DOHH2 (cell line): ENCODE results near the gene PHF21B.

Source experiments
- EZH2phosphoT487 ChIP-seq: fragments of 200-600 bp; sonication (generic); IDR thresholded peaks from 2 replicates; pipeline ENCODE4 v1.6.1; 2017; ENCODE audit warnings: borderline replicate concordance, mild to moderate bottlenecking, antibody characterized with exemption, low read length, moderate library complexity, mixed read lengths
- TF ChIP-seq, protein P1 (sequence below): fragments of 200-600 bp; sonication (generic); IDR thresholded peaks from one replicate; pipeline ENCODE4 v1.5.1; 2014; ENCODE audit warnings: antibody characterized with exemption, mild to moderate bottlenecking, low read depth, low read length; ENCODE audit not compliant: poor library complexity, severe bottlenecking

DNA sequence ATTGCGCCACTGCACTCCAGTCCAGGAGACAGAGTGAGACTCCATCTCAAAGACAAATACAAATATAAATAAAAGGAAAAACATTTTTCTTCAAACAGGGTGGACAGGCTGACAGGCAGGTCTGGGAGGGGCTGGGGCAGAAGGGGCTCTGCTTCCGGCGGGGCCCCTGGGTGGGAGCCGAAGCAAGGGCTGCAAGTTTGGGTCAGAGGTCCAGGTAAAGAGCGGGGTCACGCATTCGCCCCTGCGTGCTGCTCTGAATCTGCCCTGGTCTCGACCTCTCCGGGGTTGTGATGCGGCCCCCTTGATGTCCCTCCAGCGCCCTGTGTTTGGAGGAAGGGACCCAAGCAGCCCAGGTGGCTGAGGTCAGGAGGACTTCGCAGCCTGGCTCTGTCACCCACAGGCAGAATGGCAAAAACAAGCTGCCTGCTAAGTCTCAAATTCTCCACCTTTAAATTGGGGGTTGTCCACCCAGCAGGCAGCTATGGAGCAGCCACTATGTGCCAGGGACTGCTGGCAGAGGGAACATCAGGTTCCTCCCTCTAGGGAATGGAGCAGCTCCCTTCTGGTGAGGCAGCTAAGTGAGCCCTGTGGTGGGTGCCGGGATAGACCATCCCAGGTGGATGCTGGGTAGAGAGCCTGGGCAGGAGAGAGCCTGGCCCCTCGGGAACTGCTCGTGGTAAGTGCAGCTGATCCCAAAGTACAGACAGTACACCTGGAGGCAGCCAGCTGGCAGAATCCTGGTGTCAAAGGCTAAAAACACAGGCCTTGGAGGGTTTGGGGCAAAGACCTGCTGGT is 10.3 kb upstream of the PHF21B start:
- TF ChIP-seq, protein P1, sequence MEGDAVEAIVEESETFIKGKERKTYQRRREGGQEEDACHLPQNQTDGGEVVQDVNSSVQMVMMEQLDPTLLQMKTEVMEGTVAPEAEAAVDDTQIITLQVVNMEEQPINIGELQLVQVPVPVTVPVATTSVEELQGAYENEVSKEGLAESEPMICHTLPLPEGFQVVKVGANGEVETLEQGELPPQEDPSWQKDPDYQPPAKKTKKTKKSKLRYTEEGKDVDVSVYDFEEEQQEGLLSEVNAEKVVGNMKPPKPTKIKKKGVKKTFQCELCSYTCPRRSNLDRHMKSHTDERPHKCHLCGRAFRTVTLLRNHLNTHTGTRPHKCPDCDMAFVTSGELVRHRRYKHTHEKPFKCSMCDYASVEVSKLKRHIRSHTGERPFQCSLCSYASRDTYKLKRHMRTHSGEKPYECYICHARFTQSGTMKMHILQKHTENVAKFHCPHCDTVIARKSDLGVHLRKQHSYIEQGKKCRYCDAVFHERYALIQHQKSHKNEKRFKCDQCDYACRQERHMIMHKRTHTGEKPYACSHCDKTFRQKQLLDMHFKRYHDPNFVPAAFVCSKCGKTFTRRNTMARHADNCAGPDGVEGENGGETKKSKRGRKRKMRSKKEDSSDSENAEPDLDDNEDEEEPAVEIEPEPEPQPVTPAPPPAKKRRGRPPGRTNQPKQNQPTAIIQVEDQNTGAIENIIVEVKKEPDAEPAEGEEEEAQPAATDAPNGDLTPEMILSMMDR = no peak
- TF ChIP-seq EZH2phosphoT487 = no peak
